Lower leg skin (tissue), 3 donors: Measurements from ENCODE around the gene HAPLN2.

ENCODE experiments used
- CTCF ChIP-seq, 3 donors: fragments of 450-650 bp; IDR thresholded peaks; one replicate each; pipeline ENCODE4 v1.5.1; 2016; ENCODE audit warnings: antibody characterized with exemption in 3 of 3, mild to moderate bottlenecking in 3 of 3, moderate library complexity in 2 of 3
- POLR2A ChIP-seq, 2 donors: fragments of 450-650 bp; IDR thresholded peaks; one replicate each; pipeline ENCODE4 v1.6.1; 2016 to 2017; ENCODE audit warnings: antibody characterized with exemption in 2 of 2, mild to moderate bottlenecking in 1 of 2, moderate library complexity in 1 of 2

- TF ChIP-seq CTCF (IDR thresholded peaks at IDR 0.05) (no peak), POLR2A (IDR thresholded peaks at IDR 0.05) (no peak)
Measured at GRCh38 chr1:156592910-156593660, 26.1 kb upstream of the HAPLN2 start.
